ENCODE measurements around the gene TP53TG5.

Gene TP53TG5

DNA sequence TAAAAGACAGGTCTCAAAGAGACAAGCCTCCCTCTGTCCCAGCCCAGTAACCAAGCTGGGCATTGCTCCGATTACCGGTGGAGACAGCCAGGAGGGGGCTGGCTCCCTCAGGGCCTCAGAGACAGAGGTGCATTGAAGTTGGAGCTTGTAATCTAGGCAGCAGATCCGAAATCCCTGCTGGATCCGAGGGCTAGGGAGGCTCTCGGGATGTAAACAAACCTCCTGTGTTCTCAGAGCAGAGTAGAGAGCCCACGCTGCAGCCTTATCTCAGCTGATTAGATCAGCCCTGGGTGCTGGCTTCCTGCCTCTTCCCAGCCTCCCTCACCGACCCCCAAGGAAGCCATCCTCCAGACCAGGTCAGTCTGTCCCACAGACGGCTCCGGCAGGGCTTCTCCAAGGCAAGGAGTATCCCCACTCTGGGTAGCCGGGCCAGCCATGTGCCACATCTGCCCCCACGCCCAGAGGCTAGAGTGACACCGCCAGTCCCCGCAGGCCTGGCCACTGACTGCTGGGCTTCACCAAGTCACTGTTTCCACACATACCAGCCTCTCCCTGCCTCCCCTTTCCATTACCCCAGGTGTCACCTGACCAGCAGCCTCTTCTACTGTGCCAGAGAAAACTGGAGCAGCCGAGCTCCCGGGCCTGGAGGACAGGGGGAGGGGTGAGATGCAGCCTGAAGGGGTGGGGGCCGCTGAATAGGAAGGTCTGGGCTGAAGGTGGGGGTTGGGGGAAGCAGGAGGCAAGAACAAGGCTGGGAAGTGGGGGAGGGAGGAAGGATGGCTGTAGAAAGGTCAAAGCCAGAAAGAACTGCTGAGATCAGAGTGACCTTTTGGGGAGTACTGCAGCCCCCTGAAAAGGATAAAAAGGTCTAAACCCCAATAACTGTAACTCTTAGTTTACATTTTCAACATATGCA, 35.9 kb downstream of the TP53TG5 start:
- no peaks in the 10 kb centered on the region for H3K36me3 Mint-ChIP-seq
- no peak overlapping the region for H3K4me3 Mint-ChIP-seq
- H3K9me3 Mint-ChIP-seq: no peaks in the 10 kb centered on the region
- peaks cover 16% of the 10 kb centered on the region for H3K27me3 Mint-ChIP-seq
- peaks cover 4% of the 10 kb centered on the region for H3K4me1 Mint-ChIP-seq
- no peak for ATAC-seq (ENCODE audit: low read depth)
- H3K27ac Mint-ChIP-seq: no peak overlapping the region
- no peak for DNase-seq (ENCODE audit: low spot score in 2 of 2)

GRCh38 chr20:45341579-45341938, 36.6 kb downstream of the TP53TG5 start:
- H3K4me1 Mint-ChIP-seq: peaks cover 4% of the 10 kb centered on the region
- H3K4me3 Mint-ChIP-seq: no peak overlapping the region
- H3K9me3 Mint-ChIP-seq: no peaks in the 10 kb centered on the region
- H3K27ac Mint-ChIP-seq: no peak overlapping the region
- DNase-seq (ENCODE audit: low spot score in 2 of 2) (no peak), ATAC-seq (ENCODE audit: low read depth) (no peak)
- H3K36me3 Mint-ChIP-seq: no peaks in the 10 kb centered on the region
- H3K27me3 Mint-ChIP-seq: peaks cover 13% of the 10 kb centered on the region

GRCh38 chr20:45340951-45341350, 37.2 kb downstream of the TP53TG5 start:
- DNase-seq (ENCODE audit: low spot score in 2 of 2) (no peak), ATAC-seq (ENCODE audit: low read depth) (no peak)
- Mint-ChIP-seq H3K36me3 (no peaks in the 10 kb centered on the region), H3K4me1 (peaks cover 2% of the 10 kb centered on the region), H3K4me3 (no peak overlapping the region), H3K27me3 (peaks cover 12% of the 10 kb centered on the region), H3K9me3 (no peaks in the 10 kb centered on the region), H3K27ac (no peak overlapping the region)

- H3K27me3 Mint-ChIP-seq: peaks cover 10% of the 10 kb centered on the region
- ATAC-seq (ENCODE audit: low read depth): no peak
- H3K9me3 Mint-ChIP-seq: no peaks in the 10 kb centered on the region
- peaks cover 2% of the 10 kb centered on the region for H3K4me1 Mint-ChIP-seq
- no peak for DNase-seq (ENCODE audit: low spot score in 2 of 2)
- H3K4me3 Mint-ChIP-seq: no peak overlapping the region
- no peak overlapping the region for H3K27ac Mint-ChIP-seq
- no peaks in the 10 kb centered on the region for H3K36me3 Mint-ChIP-seq
Measured at GRCh38 chr20:45340236-45340847, 37.8 kb downstream of the TP53TG5 start.

GRCh38 chr20:45339799-45340198, 38.3 kb downstream of the TP53TG5 start:
- Mint-ChIP-seq H3K4me3 (no peak overlapping the region), H3K36me3 (no peaks in the 10 kb centered on the region), H3K9me3 (no peaks in the 10 kb centered on the region), H3K27me3 (peaks cover 7% of the 10 kb centered on the region), H3K27ac (no peak overlapping the region), H3K4me1 (peaks cover 2% of the 10 kb centered on the region)
- ATAC-seq (ENCODE audit: low read depth) (no peak), DNase-seq (ENCODE audit: low spot score in 2 of 2) (no peak)

DNA sequence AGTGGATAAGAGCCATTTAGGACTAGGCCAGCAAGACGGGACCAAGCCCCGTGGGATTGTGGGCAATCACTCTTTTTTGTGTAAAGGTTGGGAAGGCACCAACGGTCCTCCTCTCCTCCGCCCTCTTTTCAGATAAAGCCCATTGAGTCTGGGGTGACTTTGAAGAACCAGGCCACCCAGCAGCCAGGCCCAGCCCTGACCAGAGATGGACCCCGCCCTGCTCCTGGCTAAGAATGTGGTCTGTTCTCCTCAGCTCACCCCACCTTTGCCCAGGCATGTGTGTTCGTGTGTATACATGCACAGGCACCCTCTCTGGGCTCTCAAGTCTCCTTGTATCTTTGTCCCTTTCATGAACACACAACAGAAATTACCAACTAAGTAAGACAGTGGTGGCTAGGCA, 39.0 kb downstream of the TP53TG5 start:
- peaks cover 7% of the 10 kb centered on the region for H3K27me3 Mint-ChIP-seq
- no peaks in the 10 kb centered on the region for H3K36me3 Mint-ChIP-seq

DNA sequence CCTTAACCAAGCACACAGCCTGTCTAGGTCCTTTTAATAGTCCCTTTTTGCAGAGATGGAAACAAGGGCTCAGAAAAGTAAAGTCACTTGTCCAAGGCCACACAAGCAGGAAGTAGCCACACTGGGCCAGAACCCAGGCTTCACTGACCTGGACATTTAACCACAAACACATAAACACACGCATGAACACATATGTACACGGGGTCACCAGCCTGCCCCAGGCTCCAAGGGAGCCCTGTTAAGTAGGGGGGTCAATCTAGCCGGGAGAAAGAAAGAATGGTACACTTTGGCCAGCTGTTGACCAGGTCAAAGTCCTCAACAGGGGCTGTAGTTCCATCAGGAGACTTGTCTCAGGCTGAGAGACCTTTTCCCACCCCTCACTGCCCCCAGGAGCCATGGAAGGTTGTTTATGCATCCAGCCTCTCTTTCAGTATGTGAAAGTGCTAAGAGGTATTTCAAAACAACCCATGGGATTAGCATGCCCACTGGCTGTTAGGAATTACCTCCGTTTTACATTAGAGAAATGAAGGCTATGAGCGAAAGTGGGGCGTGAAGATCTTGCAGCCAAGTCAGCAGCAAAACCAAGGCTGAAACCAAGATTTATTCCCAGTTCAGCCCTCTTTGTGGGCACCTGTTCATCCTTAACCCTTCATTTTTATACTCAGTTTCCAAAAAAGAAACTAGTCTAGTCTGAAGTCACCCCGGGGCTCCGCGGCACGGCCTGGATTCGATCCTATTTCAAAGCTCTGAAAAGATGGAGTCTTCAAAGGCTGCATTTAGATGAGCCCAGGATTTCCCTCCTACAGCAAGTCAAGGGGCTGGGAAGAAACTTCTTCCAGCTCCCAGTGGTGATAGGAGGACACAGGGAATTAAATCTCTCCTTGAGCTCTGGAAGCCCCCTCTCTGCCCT, 39.7 kb downstream of the TP53TG5 start:
- Mint-ChIP-seq H3K9me3 (no peaks in the 10 kb centered on the region), H3K4me3 (no peak overlapping the region), H3K4me1 (peaks cover 2% of the 10 kb centered on the region), H3K27me3 (peaks cover 7% of the 10 kb centered on the region), H3K36me3 (no peaks in the 10 kb centered on the region), H3K27ac (no peak overlapping the region)
- no peak for DNase-seq (ENCODE audit: low spot score in 2 of 2)
- no peak for ATAC-seq (ENCODE audit: low read depth)

More for the DNA sequence above, 39.0 kb downstream of the TP53TG5 start:
- H3K27ac Mint-ChIP-seq: no peak overlapping the region
- DNase-seq (ENCODE audit: low spot score in 2 of 2) (no peak), ATAC-seq (ENCODE audit: low read depth) (no peak)
- peaks cover 2% of the 10 kb centered on the region for H3K4me1 Mint-ChIP-seq
- H3K9me3 Mint-ChIP-seq: no peaks in the 10 kb centered on the region
- no peak overlapping the region for H3K4me3 Mint-ChIP-seq

GRCh38 chr20:45337367-45338120, 40.6 kb downstream of the TP53TG5 start:
- Mint-ChIP-seq H3K27me3 (peaks cover 7% of the 10 kb centered on the region), H3K9me3 (no peaks in the 10 kb centered on the region), H3K4me3 (no peak overlapping the region), H3K4me1 (peaks cover 2% of the 10 kb centered on the region), H3K36me3 (no peaks in the 10 kb centered on the region), H3K27ac (no peak overlapping the region)
- ATAC-seq (ENCODE audit: low read depth) (no peak), DNase-seq (ENCODE audit: low spot score in 2 of 2) (no peak)

- H3K9me3 Mint-ChIP-seq: no peaks in the 10 kb centered on the region
- no peaks in the 10 kb centered on the region for H3K36me3 Mint-ChIP-seq
- DNase-seq (ENCODE audit: low spot score in 2 of 2) (no peak), ATAC-seq (ENCODE audit: low read depth) (no peak)
- H3K4me1 Mint-ChIP-seq: peaks cover 2% of the 10 kb centered on the region
- no peak overlapping the region for H3K4me3 Mint-ChIP-seq
- H3K27me3 Mint-ChIP-seq: peaks cover 7% of the 10 kb centered on the region
- no peak overlapping the region for H3K27ac Mint-ChIP-seq
Measured at GRCh38 chr20:45336530-45337366, 41.4 kb downstream of the TP53TG5 start.

DNA sequence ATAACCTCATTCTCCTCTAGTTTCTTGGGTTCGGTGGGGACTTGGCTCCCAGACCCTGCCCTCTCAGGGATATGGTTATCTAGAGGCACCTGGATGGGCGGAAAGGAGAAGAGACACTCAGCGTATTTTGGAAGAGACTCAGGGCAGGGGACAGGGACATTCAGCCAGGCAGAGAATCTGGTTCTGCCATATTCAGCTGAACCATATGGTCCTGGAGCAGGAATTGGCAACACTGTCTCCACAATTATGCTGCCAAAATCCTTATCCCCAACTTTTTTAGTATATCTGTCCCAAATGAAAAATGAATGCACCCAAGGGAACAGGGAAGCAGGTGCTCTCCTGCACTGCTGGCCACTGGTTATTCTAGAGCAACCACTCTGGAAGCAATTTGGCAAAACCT, 47.6 kb downstream of the TP53TG5 start:
- H3K4me1 Mint-ChIP-seq: peaks cover 2% of the 10 kb centered on the region
- no peak overlapping the region for H3K4me3 Mint-ChIP-seq
- DNase-seq (ENCODE audit: low spot score in 2 of 2) (no peak), ATAC-seq (ENCODE audit: low read depth) (no peak)
- H3K9me3 Mint-ChIP-seq: no peaks in the 10 kb centered on the region
- no peak overlapping the region for H3K27ac Mint-ChIP-seq
- H3K36me3 Mint-ChIP-seq: no peaks in the 10 kb centered on the region
- no peaks in the 10 kb centered on the region for H3K27me3 Mint-ChIP-seq

GRCh38 chr20:45329497-45330319, 48.4 kb downstream of the TP53TG5 start:
- Mint-ChIP-seq H3K27ac (no peak overlapping the region), H3K36me3 (no peaks in the 10 kb centered on the region)

DNA sequence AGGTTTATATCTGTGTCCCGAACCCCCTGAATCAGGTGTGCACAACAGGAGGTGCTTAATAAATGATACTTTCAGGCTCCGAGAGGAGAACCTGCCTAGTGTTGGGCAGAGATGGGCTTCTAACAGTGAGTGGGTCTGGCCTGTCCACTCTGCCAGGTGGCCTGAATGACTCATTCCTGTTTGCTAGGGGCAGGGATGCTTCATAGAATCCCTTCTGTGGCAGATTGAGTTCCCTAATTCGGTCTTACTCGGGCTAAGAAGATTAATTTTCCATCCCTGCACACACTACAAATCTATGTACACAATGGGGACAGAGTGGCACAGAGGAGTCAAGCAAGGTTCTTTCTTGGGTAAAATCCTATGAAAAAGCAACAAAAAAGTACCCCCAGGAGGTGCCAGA, 49.7 kb downstream of the TP53TG5 start:
- DNase-seq (ENCODE audit: low spot score in 2 of 2) (no peak), ATAC-seq (ENCODE audit: low read depth) (no peak)
- peaks cover 2% of the 10 kb centered on the region for H3K4me1 Mint-ChIP-seq
- no peak overlapping the region for H3K27ac Mint-ChIP-seq
- H3K9me3 Mint-ChIP-seq: no peaks in the 10 kb centered on the region
- no peaks in the 10 kb centered on the region for H3K36me3 Mint-ChIP-seq
- no peaks in the 10 kb centered on the region for H3K27me3 Mint-ChIP-seq
- no peak overlapping the region for H3K4me3 Mint-ChIP-seq

More at GRCh38 chr20:45329497-45330319, 48.4 kb downstream of the TP53TG5 start:
- ATAC-seq (ENCODE audit: low read depth) (no peak), DNase-seq (ENCODE audit: low spot score in 2 of 2) (no peak)
- peaks cover 2% of the 10 kb centered on the region for H3K4me1 Mint-ChIP-seq
- H3K4me3 Mint-ChIP-seq: no peak overlapping the region
- H3K27me3 Mint-ChIP-seq: no peaks in the 10 kb centered on the region
- H3K9me3 Mint-ChIP-seq: no peaks in the 10 kb centered on the region

All from memory B cell (primary cell).